ENCODE measurements around the gene FECH.

FECH gene

GRCh38 chr18:57561261-57561660, 25.2 kb downstream of the FECH start:
- peaks cover 23% of the 10 kb centered on the region; the same call in 1 of the 2 replicates for H3K36me3 ChIP-seq (ENCODE audit: insufficient read depth, low read length)
- no peak overlapping the region for H2AFZ ChIP-seq (ENCODE audit: low read length)
- no peaks in the 10 kb centered on the region for H3K27me3 ChIP-seq (ENCODE audit: insufficient read depth, low read length)
- no peak overlapping the region for H3K27ac ChIP-seq (ENCODE audit: low read depth, low read length, poor library complexity, severe bottlenecking)
- H3K79me2 ChIP-seq (ENCODE audit: insufficient read depth, low read length) = no peaks in the 10 kb centered on the region
- no peak overlapping the region for H3K9ac ChIP-seq (ENCODE audit: low read length)
- H3F3A ChIP-seq (ENCODE audit: insufficient read depth, low read length) = no peaks in the 10 kb centered on the region
- no peaks in the 10 kb centered on the region for H3K4me1 ChIP-seq (ENCODE audit: insufficient read depth, low read length, severe bottlenecking)
- H3K4me2 ChIP-seq (ENCODE audit: low read length) = no peak overlapping the region
- H4K20me1 ChIP-seq (ENCODE audit: insufficient read depth, low read length) = no peaks in the 10 kb centered on the region
- H3K9me3 ChIP-seq (ENCODE audit: low read length) = no peaks in the 10 kb centered on the region
- H3K4me3 ChIP-seq (ENCODE audit: low read depth, low read length, poor library complexity, severe bottlenecking) = no peak overlapping the region
- no peak for TF ChIP-seq EZH2 (IDR thresholded peaks at IDR 0.05; ENCODE audit: borderline replicate concordance, low read length)
- TF ChIP-seq CTCF (IDR thresholded peaks at IDR 0.05; ENCODE audit: low read length) = no peak
- H3K9me2 ChIP-seq (ENCODE audit: low read depth, low read length) = no peaks in the 10 kb centered on the region

GRCh38 chr18:57559314-57559713, 27.2 kb downstream of the FECH start:
- no peaks in the 10 kb centered on the region for H3K4me1 ChIP-seq (ENCODE audit: insufficient read depth, low read length, severe bottlenecking)
- H2AFZ ChIP-seq (ENCODE audit: low read length) = no peak overlapping the region
- no peak overlapping the region for H3K4me3 ChIP-seq (ENCODE audit: low read depth, low read length, poor library complexity, severe bottlenecking)
- H3F3A ChIP-seq (ENCODE audit: insufficient read depth, low read length) = no peaks in the 10 kb centered on the region
- no peak overlapping the region for H3K4me2 ChIP-seq (ENCODE audit: low read length)
- H4K20me1 ChIP-seq (ENCODE audit: insufficient read depth, low read length) = no peaks in the 10 kb centered on the region
- no peak overlapping the region for H3K9ac ChIP-seq (ENCODE audit: low read length)
- no peak overlapping the region for H3K27ac ChIP-seq (ENCODE audit: low read depth, low read length, poor library complexity, severe bottlenecking)
- H3K9me3 ChIP-seq (ENCODE audit: low read length) = no peaks in the 10 kb centered on the region
- peaks cover 21% of the 10 kb centered on the region for H3K36me3 ChIP-seq (ENCODE audit: insufficient read depth, low read length)
- no peaks in the 10 kb centered on the region for H3K79me2 ChIP-seq (ENCODE audit: insufficient read depth, low read length)
- no peaks in the 10 kb centered on the region for H3K9me2 ChIP-seq (ENCODE audit: low read depth, low read length)
- no peaks in the 10 kb centered on the region for H3K27me3 ChIP-seq (ENCODE audit: insufficient read depth, low read length)
- TF ChIP-seq CTCF (IDR thresholded peaks at IDR 0.05; ENCODE audit: low read length) (no peak), EZH2 (IDR thresholded peaks at IDR 0.05; ENCODE audit: borderline replicate concordance, low read length) (no peak)

GRCh38 chr18:57555134-57555533, 31.4 kb downstream of the FECH start:
- no peaks in the 10 kb centered on the region for H3K9me2 ChIP-seq (ENCODE audit: low read depth, low read length)
- peaks cover 46% of the 10 kb centered on the region for H3K36me3 ChIP-seq (ENCODE audit: insufficient read depth, low read length)
- H3K27me3 ChIP-seq (ENCODE audit: insufficient read depth, low read length) = no peaks in the 10 kb centered on the region
- no peak overlapping the region for H3K4me2 ChIP-seq (ENCODE audit: low read length)
- H3K9me3 ChIP-seq (ENCODE audit: low read length) = no peaks in the 10 kb centered on the region
- H3F3A ChIP-seq (ENCODE audit: insufficient read depth, low read length) = no peaks in the 10 kb centered on the region
- H3K4me3 ChIP-seq (ENCODE audit: low read depth, low read length, poor library complexity, severe bottlenecking) = no peak overlapping the region
- H4K20me1 ChIP-seq (ENCODE audit: insufficient read depth, low read length) = no peaks in the 10 kb centered on the region
- no peak overlapping the region for H3K9ac ChIP-seq (ENCODE audit: low read length)
- no peaks in the 10 kb centered on the region for H3K4me1 ChIP-seq (ENCODE audit: insufficient read depth, low read length, severe bottlenecking)
- H3K79me2 ChIP-seq (ENCODE audit: insufficient read depth, low read length) = no peaks in the 10 kb centered on the region
- H2AFZ ChIP-seq (ENCODE audit: low read length) = no peak overlapping the region
- no peak for TF ChIP-seq EZH2 (IDR thresholded peaks at IDR 0.05; ENCODE audit: borderline replicate concordance, low read length)
- no peak for TF ChIP-seq CTCF (IDR thresholded peaks at IDR 0.05; ENCODE audit: low read length)
- H3K27ac ChIP-seq (ENCODE audit: low read depth, low read length, poor library complexity, severe bottlenecking) = no peak overlapping the region

All from OCI-LY1 (cell line).